ENCODE data around the gene UAP1L1. TPM values are rescaled to one million over a fixed set of nuclear protein-coding genes. Genes with fewer than 3 reads are reported as not detected.
A peak's percentile ranks its signal among the peaks of the same experiment; 100 is the strongest.
"Not testable (repeated sequence)": the region's sequence is repeated elsewhere in the genome, so short reads cannot be mapped to it uniquely, and the experiment has no call there.

The UAP1L1 gene
- total and polyA plus RNA-seq, 11 donors, result 3.9 to 15.1 (median 9.4) TPM

GRCh38 chr9:137056739-137057415 is 20.4 kb upstream of the UAP1L1 start:
- TF ChIP-seq, protein P1, sequence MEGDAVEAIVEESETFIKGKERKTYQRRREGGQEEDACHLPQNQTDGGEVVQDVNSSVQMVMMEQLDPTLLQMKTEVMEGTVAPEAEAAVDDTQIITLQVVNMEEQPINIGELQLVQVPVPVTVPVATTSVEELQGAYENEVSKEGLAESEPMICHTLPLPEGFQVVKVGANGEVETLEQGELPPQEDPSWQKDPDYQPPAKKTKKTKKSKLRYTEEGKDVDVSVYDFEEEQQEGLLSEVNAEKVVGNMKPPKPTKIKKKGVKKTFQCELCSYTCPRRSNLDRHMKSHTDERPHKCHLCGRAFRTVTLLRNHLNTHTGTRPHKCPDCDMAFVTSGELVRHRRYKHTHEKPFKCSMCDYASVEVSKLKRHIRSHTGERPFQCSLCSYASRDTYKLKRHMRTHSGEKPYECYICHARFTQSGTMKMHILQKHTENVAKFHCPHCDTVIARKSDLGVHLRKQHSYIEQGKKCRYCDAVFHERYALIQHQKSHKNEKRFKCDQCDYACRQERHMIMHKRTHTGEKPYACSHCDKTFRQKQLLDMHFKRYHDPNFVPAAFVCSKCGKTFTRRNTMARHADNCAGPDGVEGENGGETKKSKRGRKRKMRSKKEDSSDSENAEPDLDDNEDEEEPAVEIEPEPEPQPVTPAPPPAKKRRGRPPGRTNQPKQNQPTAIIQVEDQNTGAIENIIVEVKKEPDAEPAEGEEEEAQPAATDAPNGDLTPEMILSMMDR (IDR thresholded peaks at IDR 0.05), result no peak
- TF ChIP-seq POLR2A (IDR thresholded peaks at IDR 0.05), result no peak
- Histone ChIP-seq H3K27me3 (peaks cover 3 to 32% (median 17%) of the 10 kb centered on the region in 9 donors), H3K27ac (peak overlapping the region in 2 of 12 donors; percentile 80 to 83), H3K9me3 (no peaks in the 10 kb centered on the region), H3K36me3 (no peaks in the 10 kb centered on the region), H3K4me3 (no peak overlapping the region), H3K4me1 (peaks cover 15 to 49% (median 34%) of the 10 kb centered on the region in 12 donors)
- DNase-seq, result no peak
- ATAC-seq, result no peak
- intact Hi-C loops (cut with DNase I), result no loop called here
- WGBS, 4 donors, result 73 to 76% (median 75%) methylated on average over 17 of the region's 17 CpGs

DNA sequence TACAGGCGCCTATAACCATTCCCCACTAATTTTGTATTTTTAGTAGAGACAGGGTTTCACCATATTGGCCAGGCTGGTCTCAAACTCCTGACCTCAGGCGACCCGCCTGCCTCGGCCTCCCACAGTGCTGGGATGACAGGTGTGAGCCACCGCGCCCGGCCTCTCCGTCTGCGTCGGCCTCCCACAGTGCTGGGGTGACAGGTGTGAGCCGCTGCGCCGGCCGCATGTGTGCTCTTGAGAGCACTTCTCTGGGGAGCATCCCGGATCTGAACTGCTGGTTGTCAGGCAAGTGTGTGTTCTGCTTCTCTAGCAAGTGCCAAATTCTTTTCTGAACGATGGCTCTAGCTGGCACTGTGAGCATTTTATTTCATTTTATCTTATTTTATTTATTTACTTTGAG is 19.8 kb upstream of the UAP1L1 start:
- Histone ChIP-seq H3K4me3 (no peak overlapping the region), H3K36me3 (no peaks in the 10 kb centered on the region), H3K27ac (no peak overlapping the region), H3K9me3 (no peaks in the 10 kb centered on the region), H3K4me1 (peaks cover 15 to 46% (median 33%) of the 10 kb centered on the region in 12 donors), H3K27me3 (peaks cover 2 to 27% (median 14%) of the 10 kb centered on the region in 9 donors)
- DNase-seq (no peak), ATAC-seq (no peak)
- TF ChIP-seq, protein P1 (IDR thresholded peaks at IDR 0.05), result no peak
- no peak for TF ChIP-seq POLR2A (IDR thresholded peaks at IDR 0.05)
- intact Hi-C loops (cut with DNase I), result no loop called here
- WGBS, 4 donors, result 65 to 80% (median 71%) methylated on average over 16 of the region's 16 CpGs

- intact Hi-C loops (cut with DNase I), result no loop called here
- Histone ChIP-seq H3K27ac (no peak overlapping the region), H3K9me3 (no peaks in the 10 kb centered on the region), H3K36me3 (no peaks in the 10 kb centered on the region), H3K4me1 (peaks cover 10 to 36% (median 24%) of the 10 kb centered on the region in 12 donors), H3K27me3 (peaks cover 0 to 16% (median 3%) of the 10 kb centered on the region in 9 donors), H3K4me3 (no peak overlapping the region)
- no peak for TF ChIP-seq POLR2A (IDR thresholded peaks at IDR 0.05)
- TF ChIP-seq, protein P1 (IDR thresholded peaks at IDR 0.05), result no peak
- DNase-seq, result no peak
- 87 to 97% (median 90%) methylated on average over 9 of the region's 9 CpGs for WGBS, 4 donors
- no peak for ATAC-seq
Observed at GRCh38 chr9:137058521-137059234, 18.6 kb upstream of the UAP1L1 start.

GRCh38 chr9:137062384-137062783 is 14.9 kb upstream of the UAP1L1 start:
- intact Hi-C loops (cut with DNase I), result loop anchor here in 1 of 10 donors (10.0 kb wide), 1 partner anchor 278 kb away; no protein-coding TSS in a partner anchor
- WGBS, 4 donors, result 85 to 89% (median 88%) methylated on average over 10 to 15 of the region's 15 CpGs

DNA sequence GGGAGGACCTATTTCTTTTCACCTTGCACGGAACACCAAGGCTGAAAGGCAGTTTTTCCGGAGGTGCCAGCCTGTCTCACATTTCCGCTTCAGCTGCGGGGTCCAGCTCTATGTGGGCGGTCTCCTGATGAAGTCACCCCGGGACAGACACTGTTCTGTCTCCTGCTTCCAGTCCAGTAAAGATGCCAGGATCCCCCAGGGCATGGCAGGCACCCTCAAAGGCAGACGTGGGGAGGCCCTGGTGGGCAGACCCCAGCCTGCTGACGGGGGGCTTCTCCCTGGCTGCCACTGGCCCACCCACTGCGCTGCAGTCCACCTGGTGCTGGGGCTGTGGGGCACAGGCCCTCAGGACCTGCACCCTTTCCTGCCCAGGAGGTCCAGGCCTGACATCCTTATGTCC is 14.5 kb upstream of the UAP1L1 start:
- not testable (repeated sequence) for H3K4me1 ChIP-seq, H3K36me3 ChIP-seq, H3K27ac ChIP-seq, ATAC-seq, H3K4me3 ChIP-seq, DNase-seq, H3K27me3 ChIP-seq, H3K9me3 ChIP-seq
- intact Hi-C loops (cut with DNase I), result loop anchor here in 1 of 10 donors (10.0 kb wide), 1 partner anchor 278 kb away; no protein-coding TSS in a partner anchor
- WGBS, 4 donors, result 91 to 100% (median 97%) methylated on average over 3 to 9 of the region's 9 CpGs

More at GRCh38 chr9:137062384-137062783, 14.9 kb upstream of the UAP1L1 start:
- Histone ChIP-seq H3K36me3 (no peaks in the 10 kb centered on the region), H3K27me3 (no peaks in the 10 kb centered on the region), H3K4me3 (no peak overlapping the region), H3K27ac (no peak overlapping the region), H3K9me3 (no peaks in the 10 kb centered on the region), H3K4me1 (peaks cover 0 to 9% (median 3%) of the 10 kb centered on the region in 12 donors)
- DNase-seq (no peak), ATAC-seq (no peak)
- TF ChIP-seq POLR2A (IDR thresholded peaks at IDR 0.05), result no peak
